Measurements from ENCODE around the gene PCDH9. TPM values are rescaled to one million over a fixed set of nuclear protein-coding genes. Genes with fewer than 3 reads are reported as not detected.

The PCDH9 gene
- total RNA-seq, 1 donor from 2014 or later, result 0.75 TPM

DNA sequence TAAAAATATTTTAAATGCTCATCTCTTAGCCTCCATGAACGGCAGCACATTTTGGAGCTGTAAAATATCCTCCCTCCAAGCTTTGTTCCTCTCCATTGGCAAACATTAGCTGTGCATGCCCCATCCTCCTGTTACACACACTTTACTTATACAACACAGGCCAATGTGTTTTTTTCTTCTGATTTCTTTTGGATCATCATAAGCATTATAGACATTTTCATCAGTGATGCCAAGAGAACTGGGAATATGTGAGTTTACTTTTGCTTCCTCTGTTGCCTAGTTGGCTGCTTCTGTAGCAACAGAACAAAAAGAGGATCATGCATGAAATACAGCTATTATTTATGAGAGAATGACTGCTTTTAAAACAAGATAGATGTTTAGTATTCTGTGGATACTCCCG is 142.6 kb downstream of the PCDH9 start:
- no peak for DNase-seq (ENCODE audit: low read depth)
- Histone ChIP-seq H3K4me3 (ENCODE audit: low read depth, low read length) (no peak overlapping the region), H3K36me3 (ENCODE audit: control insufficient read depth, insufficient read depth, low read length) (no peaks in the 10 kb centered on the region), H3K27me3 (ENCODE audit: control insufficient read depth, insufficient read depth, low read length) (no peaks in the 10 kb centered on the region)
- TF ChIP-seq, protein P1, sequence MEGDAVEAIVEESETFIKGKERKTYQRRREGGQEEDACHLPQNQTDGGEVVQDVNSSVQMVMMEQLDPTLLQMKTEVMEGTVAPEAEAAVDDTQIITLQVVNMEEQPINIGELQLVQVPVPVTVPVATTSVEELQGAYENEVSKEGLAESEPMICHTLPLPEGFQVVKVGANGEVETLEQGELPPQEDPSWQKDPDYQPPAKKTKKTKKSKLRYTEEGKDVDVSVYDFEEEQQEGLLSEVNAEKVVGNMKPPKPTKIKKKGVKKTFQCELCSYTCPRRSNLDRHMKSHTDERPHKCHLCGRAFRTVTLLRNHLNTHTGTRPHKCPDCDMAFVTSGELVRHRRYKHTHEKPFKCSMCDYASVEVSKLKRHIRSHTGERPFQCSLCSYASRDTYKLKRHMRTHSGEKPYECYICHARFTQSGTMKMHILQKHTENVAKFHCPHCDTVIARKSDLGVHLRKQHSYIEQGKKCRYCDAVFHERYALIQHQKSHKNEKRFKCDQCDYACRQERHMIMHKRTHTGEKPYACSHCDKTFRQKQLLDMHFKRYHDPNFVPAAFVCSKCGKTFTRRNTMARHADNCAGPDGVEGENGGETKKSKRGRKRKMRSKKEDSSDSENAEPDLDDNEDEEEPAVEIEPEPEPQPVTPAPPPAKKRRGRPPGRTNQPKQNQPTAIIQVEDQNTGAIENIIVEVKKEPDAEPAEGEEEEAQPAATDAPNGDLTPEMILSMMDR (IDR thresholded peaks at IDR 0.05; ENCODE audit: insufficient read depth, low read length, poor library complexity, severe bottlenecking), result no peak

DNA sequence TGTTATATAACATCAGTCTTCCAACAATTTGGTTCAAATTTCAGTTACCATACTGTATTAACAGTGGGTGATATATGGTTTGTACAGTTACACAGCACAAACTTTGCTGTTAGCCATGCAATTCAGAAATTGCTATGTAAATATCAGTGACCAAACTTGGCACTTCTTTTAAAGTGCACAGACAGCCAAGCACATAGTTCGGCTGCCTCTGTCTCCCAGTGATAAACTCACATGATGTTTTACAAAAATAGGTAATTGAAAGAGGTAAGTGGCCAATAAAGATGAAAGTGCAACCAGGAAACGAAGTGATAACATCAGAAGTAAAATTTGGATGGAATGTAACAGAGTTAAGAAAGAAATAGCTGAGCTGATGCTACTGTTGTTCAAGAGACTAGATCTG is 143.9 kb downstream of the PCDH9 start:
- Histone ChIP-seq H3K4me3 (ENCODE audit: low read depth, low read length) (no peak overlapping the region), H3K27me3 (ENCODE audit: control insufficient read depth, insufficient read depth, low read length) (no peaks in the 10 kb centered on the region), H3K36me3 (ENCODE audit: control insufficient read depth, insufficient read depth, low read length) (no peaks in the 10 kb centered on the region)
- TF ChIP-seq, protein P1 (IDR thresholded peaks at IDR 0.05; ENCODE audit: insufficient read depth, low read length, poor library complexity, severe bottlenecking), result no peak
- DNase-seq (ENCODE audit: low read depth), result no peak

DNA sequence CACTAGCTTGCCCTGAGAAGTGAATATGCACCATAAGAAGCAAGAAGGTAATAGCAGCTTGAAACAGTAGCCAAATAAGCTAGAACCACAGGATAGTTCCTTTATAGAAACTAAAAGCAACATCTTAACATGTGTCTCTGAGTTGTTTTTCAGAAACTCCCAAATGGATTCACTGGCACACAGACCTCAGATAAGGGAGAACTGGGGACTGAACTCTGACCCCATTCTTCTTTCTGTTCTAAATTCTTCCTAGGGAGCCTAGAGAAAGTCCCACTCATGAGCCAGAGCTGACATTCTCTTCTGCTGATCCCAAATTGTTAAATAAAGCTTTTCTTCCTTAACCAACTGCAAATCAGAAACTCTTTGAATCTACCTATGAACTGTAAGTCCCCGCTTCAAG is 146.1 kb downstream of the PCDH9 start:
- Histone ChIP-seq H3K4me3 (ENCODE audit: low read depth, low read length) (no peak overlapping the region), H3K27me3 (ENCODE audit: control insufficient read depth, insufficient read depth, low read length) (no peaks in the 10 kb centered on the region), H3K36me3 (ENCODE audit: control insufficient read depth, insufficient read depth, low read length) (no peaks in the 10 kb centered on the region)
- TF ChIP-seq, protein P1 (IDR thresholded peaks at IDR 0.05; ENCODE audit: insufficient read depth, low read length, poor library complexity, severe bottlenecking), result no peak
- no peak for DNase-seq (ENCODE audit: low read depth)

DNA sequence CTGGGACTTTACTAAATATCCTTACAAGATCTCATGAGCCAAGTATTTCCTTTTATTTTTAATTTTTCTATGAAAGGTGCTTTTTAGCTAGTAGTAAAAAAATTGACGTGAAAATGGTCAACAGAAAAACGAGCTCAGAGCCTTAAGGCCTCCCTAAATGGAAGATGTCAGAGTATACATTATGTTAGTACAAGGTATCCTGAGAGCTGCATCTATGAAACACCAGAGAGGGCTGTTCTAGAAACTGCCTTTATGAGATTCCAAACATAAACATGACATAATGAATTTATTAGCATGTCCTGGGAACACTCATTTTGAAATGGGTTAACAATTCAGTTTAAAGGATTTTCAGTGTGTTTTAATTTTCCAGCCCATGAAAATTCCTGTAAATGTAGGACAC is 146.6 kb downstream of the PCDH9 start:
- Histone ChIP-seq H3K27me3 (ENCODE audit: control insufficient read depth, insufficient read depth, low read length) (no peaks in the 10 kb centered on the region), H3K4me3 (ENCODE audit: low read depth, low read length) (no peak overlapping the region), H3K36me3 (ENCODE audit: control insufficient read depth, insufficient read depth, low read length) (no peaks in the 10 kb centered on the region)
- TF ChIP-seq, protein P1 (IDR thresholded peaks at IDR 0.05; ENCODE audit: insufficient read depth, low read length, poor library complexity, severe bottlenecking), result no peak
- no peak for DNase-seq (ENCODE audit: low read depth)

DNA sequence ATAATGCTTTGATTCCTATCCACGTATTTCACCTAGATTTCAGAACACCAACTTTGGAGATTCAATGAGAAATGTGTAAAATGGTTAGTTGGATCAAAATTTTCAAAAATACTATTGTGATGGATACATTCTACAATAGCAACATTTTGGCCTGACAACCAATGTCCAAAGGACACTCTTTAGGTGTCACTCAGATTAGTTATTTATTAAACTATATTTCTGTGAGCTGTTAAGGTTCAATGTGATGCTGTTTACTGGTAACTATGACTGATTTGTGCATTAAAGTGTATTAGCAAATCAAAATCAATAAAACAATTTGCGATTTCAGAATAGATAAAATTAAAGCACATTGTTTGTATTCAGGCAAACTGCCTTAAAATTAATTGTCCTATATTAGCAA is 149.8 kb downstream of the PCDH9 start:
- TF ChIP-seq, protein P1 (IDR thresholded peaks at IDR 0.05; ENCODE audit: insufficient read depth, low read length, poor library complexity, severe bottlenecking), result no peak
- Histone ChIP-seq H3K36me3 (ENCODE audit: control insufficient read depth, insufficient read depth, low read length) (no peaks in the 10 kb centered on the region), H3K4me3 (ENCODE audit: low read depth, low read length) (no peak overlapping the region), H3K27me3 (ENCODE audit: control insufficient read depth, insufficient read depth, low read length) (no peaks in the 10 kb centered on the region)
- DNase-seq (ENCODE audit: low read depth), result no peak

DNA sequence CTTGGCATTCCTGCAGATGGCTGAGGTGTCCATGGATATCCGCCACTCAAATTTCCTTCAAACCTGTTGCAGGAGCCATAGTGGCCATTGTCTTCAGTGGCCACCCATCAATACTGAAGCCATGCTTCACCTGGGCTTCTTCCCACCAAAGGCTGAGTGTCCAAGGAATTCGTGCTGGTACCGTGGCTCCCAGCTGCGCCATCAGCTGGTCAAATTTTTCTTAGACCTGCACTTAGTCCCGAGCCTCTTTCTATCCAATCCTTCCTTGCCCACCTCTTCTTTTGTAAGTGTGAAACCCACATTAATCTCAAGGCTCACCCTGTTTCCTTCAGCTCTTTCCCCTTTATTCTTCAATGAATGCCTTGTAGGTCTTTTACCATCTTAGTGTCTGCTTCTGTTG is 152.1 kb downstream of the PCDH9 start:
- no peak for DNase-seq (ENCODE audit: low read depth)
- Histone ChIP-seq H3K27me3 (ENCODE audit: control insufficient read depth, insufficient read depth, low read length) (no peaks in the 10 kb centered on the region), H3K36me3 (ENCODE audit: control insufficient read depth, insufficient read depth, low read length) (no peaks in the 10 kb centered on the region), H3K4me3 (ENCODE audit: low read depth, low read length) (no peak overlapping the region)
- TF ChIP-seq, protein P1 (IDR thresholded peaks at IDR 0.05; ENCODE audit: insufficient read depth, low read length, poor library complexity, severe bottlenecking), result no peak

Data from kidney epithelial cell (primary cell).